NCI-H1092 (cell line): ENCODE data around the gene TFR2.

ENCODE experiments used
- DNase-seq: peaks from one replicate; lab custom pipeline; 2025; lab: John Stamatoyannopoulos, UW

TFR2 gene

DNA sequence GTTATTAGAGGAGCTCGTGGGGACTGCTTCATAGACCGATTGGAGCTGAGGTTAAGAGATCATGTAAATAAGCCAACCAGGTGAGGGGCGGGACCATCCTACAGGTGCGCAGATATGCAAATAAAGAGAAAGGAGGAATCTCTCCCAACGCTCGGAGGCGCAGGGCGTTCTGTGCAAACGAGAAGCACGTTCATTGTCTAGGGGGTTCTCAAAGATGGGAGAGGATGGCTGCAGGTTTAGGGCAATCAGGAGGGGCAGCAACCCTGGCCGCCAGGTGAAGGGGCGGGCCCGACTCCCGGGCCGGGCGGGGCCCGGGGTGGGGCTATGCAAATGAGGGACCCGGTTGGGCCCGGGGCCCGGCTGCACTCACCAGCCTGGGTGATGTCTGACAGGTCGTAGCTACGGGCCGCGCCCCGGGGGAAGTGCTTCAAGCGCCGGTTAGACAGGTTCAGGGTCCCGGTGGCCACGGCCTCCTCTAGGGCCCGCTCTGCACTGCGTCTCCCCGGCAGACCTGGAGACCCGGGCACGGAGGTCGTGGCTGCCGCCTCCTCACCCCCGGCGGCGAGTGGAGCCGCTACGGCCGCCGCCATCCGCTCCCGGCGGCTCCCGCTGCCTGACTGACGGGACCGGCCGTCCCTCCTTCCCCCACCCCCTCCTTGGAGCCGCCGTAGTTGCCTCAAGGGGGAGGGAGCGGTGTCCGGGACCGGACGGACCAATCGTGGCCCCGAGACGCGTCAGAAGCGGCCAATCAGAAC lies 55.7 kb downstream of the TFR2 start, which contains the start of gene LRCH4:
Gene LRCH4, minus strand, starts transcription at position 619 of the 755 bp plus-strand sequence. Its CDS starts 29 bp downstream, at position 590.
- DNase-seq = no peak

- DNase-seq = no peak
These were observed 56.5 kb downstream of the TFR2 start for GRCh38 chr7:100584683-100585510.

- DNase-seq = no peak
These were observed 57.2 kb downstream of the TFR2 start for GRCh38 chr7:100584054-100584682.

GRCh38 chr7:100583132-100584053 lies 58.0 kb downstream of the TFR2 start:
- DNase-seq = no peak

DNA sequence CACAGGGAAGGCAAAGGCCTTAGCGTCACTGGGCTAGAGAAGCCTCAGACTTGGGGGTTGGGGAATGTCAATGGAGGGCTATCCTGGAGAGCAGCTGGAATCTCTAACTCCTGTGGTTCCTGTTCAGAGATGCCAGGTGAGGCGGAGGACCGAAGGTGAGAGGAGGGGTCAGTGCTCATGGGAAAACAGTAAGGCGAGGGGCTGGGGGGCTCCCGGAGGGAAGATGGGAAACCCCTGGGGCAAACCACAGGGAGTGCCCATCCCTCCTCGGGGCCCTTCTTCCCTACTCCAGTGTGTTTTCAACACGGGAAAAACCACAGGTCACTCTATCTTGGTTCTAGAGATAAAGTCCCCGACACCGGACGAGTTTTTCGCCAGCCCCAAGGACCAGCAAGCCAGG lies 58.7 kb downstream of the TFR2 start:
- DNase-seq = no peak

DNA sequence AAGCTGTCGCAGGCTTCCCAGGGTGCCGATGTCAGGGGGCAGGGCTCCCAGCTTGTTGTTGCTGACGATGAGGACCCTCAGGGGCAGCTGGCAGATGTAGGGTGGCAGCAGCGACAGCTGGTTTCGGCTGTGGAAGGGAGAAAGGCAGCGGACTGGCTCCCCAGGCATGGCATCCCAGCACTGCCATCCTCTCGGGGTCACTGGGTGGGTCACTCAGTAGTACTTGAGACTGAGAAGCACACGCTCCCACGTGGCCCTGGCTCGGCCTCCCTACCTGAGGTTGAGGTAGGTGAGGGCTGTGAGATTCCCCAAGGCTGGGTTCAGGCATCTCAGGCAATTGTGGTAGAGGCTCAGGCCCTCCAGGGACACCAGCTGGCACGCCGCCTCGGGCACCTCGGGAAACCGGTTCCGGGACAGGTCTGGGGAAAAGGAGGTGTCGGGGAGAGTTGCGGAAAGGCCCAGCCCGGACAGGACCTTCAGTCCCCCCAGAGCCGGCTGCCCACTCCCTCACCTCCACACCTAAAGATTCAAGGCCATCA lies 59.2 kb downstream of the TFR2 start:
- DNase-seq = no peak

GRCh38 chr7:100580466-100581283 lies 60.7 kb downstream of the TFR2 start:
- DNase-seq = no peak

DNA sequence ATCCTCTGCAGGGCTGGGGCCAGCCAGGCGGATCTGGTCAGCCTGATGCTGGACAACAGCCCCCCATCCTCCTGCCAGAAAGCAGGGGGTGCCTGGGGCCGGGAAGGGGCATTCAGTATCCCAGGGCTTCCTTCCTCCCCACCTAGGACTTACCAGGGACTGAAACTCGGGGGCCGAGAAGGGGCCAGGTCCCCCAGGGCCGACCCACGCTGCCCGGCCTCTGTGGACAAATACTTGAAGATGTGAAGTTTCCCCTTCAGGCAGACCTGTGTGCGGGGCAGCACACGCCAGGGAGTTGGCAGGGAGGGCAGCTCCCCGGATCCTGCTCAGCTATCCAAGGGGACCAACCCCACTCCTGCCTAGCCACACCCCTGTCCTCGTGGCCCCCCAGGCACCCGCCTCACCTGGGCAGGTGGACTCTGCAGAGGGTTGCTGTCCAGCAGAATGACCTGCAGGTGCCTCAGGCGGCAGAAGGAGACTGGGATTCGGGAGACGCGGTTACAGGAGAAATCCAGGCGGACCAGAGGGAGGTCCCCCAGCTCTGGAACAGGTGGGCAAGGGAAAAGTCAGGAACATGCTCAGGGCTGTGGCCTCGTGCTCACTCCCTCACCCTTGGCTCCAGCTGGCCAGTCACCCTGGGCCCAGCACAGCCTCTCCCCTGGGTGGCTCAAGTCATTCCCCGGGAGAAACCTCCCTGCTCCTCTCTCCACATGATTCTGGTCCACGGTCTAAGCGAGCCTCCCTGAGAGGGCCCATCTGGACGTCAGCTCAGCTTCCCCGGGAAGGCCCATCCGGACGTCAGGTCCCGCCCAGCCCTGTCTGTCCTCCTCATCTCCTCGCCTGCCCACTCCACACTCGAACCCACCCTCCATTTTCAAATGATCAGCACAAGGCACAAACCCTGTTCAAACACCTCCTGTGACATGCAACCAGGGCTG lies 62.8 kb downstream of the TFR2 start:
- DNase-seq = no peak

DNA sequence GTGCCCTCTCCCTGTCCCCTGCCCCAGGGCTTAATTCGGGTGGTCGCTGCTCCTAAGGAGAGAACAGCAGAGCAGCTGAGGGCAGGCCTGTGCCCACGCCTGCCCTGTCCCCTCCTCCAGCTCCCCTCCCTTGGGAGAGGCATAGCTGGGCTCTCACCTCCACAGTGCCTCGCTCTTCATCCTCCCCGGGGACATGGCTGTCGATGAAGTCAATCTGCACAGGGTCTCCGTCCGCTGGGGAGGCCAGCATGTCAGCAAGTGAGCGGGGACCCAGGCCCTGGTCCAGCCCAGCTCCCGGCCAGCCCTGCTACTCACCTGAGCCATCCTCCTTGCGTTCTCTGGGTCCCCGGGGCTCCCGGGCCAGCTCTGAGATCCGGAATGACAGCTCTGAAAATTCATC lies 63.8 kb downstream of the TFR2 start:
- no peak for DNase-seq

GRCh38 chr7:100577103-100577502 lies 64.2 kb downstream of the TFR2 start:
- DNase-seq = no peak

GRCh38 chr7:100576384-100576993 lies 64.9 kb downstream of the TFR2 start:
- DNase-seq = no peak

DNA sequence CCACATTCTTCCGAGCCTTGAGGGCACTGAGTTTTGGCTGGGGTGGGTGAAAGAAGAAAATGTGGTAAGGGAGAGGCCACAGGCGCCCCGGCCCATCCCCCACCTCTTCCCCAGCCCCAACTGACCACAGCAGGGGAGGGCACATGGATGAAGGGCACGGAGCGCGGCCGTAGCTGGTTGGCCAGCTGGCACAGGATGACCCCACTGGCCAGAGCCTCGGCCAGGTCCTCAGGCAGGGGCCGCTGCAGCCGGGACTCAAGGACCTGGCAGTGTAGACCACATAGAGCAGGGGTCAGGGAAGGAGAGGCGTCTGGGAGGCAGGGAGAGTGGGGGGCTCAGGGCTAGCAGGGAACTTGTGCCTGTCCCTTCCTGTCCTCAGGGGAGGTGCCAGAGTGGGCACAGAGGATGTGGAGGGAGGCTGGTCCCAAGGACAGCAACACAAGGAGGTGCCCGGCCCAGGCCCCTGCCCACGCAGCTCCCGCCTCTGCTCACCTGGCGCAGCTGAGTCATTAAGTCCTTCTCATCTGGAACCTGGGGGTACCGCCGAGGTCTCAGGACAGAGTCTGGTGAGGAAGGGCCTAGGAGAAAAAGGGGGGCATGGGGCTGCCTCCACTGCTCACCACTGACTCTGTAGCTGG lies 65.5 kb downstream of the TFR2 start:
- no peak for DNase-seq

DNA sequence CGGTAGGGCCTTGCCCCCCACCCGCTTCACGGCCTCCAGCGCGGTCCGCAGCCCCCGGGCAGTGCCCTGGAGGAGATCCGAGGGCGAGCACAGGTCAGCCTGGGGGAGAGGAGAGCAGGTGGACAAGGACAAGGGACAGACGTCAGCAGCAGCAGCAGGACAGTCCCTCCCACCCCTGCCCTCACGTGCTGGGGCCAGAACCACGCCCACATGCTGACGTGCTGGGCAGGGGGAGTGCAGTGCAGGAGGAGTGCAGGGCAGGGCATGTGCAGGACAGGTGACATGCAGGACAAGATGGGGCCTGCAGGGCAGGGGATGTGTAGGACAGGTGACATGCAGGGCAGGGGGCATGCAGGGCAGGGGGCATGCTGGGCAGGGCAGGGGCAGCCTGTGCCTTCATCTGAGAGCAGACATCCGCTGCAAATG lies 66.1 kb downstream of the TFR2 start:
- DNase-seq = no peak

GRCh38 chr7:100574362-100575205 lies 66.8 kb downstream of the TFR2 start:
- DNase-seq = no peak

- DNase-seq = no peak
These were observed 67.5 kb downstream of the TFR2 start, which contains the start of gene SAP25 for GRCh38 chr7:100573691-100574361. SAP25 (minus strand) TSS chr7:100573900; CDS start chr7:100573742, 158 bp downstream.

GRCh38 chr7:100572949-100573675 lies 68.2 kb downstream of the TFR2 start:
- no peak for DNase-seq
